Lower lobe of right lung (tissue), 2 donors: ENCODE measurements around the gene PER3. TPM values are rescaled to one million over a fixed set of nuclear protein-coding genes. Genes with fewer than 3 reads are reported as not detected.

Experiments used
- ATAC-seq, 2 donors: fragments of 200-7000 bp; cut with Tn5 transposase; one replicate each; pipeline ENCODE4 v1.9.1; 2020 to 2022; ENCODE audit warnings: mild to moderate bottlenecking in 2 of 2, moderate library complexity in 2 of 2
- DNase-seq: peaks from one replicate; pipeline ENCODE4 v3.0.0-alpha.2; 2020
- H3K27ac ChIP-seq: fragments of 200-600 bp; one replicate; pipeline ENCODE4 v1.8.0; 2022
- H3K27me3 ChIP-seq: fragments of 200-600 bp; one replicate; pipeline ENCODE4 v1.8.0; 2022; ENCODE audit warnings: low read depth
- H3K36me3 ChIP-seq: fragments of 200-600 bp; one replicate; pipeline ENCODE4 v1.8.0; 2022; ENCODE audit warnings: mild to moderate bottlenecking
- H3K4me1 ChIP-seq: fragments of 200-600 bp; one replicate; pipeline ENCODE4 v1.8.0; 2022
- H3K4me3 ChIP-seq: fragments of 200-600 bp; one replicate; pipeline ENCODE4 v1.8.0; 2022; ENCODE audit warnings: mild to moderate bottlenecking
- H3K9me3 ChIP-seq: fragments of 200-600 bp; one replicate; pipeline ENCODE4 v1.8.0; 2022
- CTCF ChIP-seq: fragments of 200-600 bp; IDR thresholded peaks from one replicate; pipeline ENCODE4 v1.8.0; 2022; ENCODE audit warnings: antibody characterized with exemption, mild to moderate bottlenecking
- intact Hi-C: fragments of 100-400 bp; cut with DNase I; formaldehyde crosslinking; loops from one replicate; pipeline ENCODE4 v1.11.0; 2022
- total RNA-seq: library from RNA; stranded (reverse); fragmentation: NEBNext Ultra II Directional; extraction: Animal tissue kit (Norgen Biotek cat#: 25700); gene quantifications from one replicate; pipeline ENCODE4 v1.2.1, GENCODE V29; 2021
- donor health status: DM: no; HTN: yes; CAD: no; lungs with severe emphysema.

PER3 gene
- total RNA-seq, 1 donor from 2014 or later: 35.6 TPM

- no peaks in the 10 kb centered on the region for H3K27me3 ChIP-seq
- no peak for DNase-seq
- H3K27ac ChIP-seq: no peak overlapping the region
- peaks cover 8% of the 10 kb centered on the region for H3K4me1 ChIP-seq
- H3K36me3 ChIP-seq: no peaks in the 10 kb centered on the region
- no peak overlapping the region for H3K4me3 ChIP-seq
- no peak for ATAC-seq
- intact Hi-C loops: no loop called here
- no peak for TF ChIP-seq CTCF
- H3K9me3 ChIP-seq: no peaks in the 10 kb centered on the region
Observed at GRCh38 chr1:7884757-7885156, 100.7 kb downstream of the PER3 start.

- no peaks in the 10 kb centered on the region for H3K36me3 ChIP-seq
- intact Hi-C loops: no loop called here
- H3K27me3 ChIP-seq: no peaks in the 10 kb centered on the region
- H3K27ac ChIP-seq: no peak overlapping the region
- H3K4me3 ChIP-seq: peak overlapping the region; percentile 17
- peak; percentile 89 for DNase-seq
- H3K9me3 ChIP-seq: no peaks in the 10 kb centered on the region
- peaks cover 8% of the 10 kb centered on the region for H3K4me1 ChIP-seq
- no peak for TF ChIP-seq CTCF
- ATAC-seq: peak; percentile 97 to 98
Observed at GRCh38 chr1:7885513-7886404, 101.7 kb downstream of the PER3 start.

GRCh38 chr1:7886405-7886745 lies 102.3 kb downstream of the PER3 start:
- DNase-seq (no peak), ATAC-seq (peak in 1 of 2 donors; percentile 53)
- no peak for TF ChIP-seq CTCF
- no peaks in the 10 kb centered on the region for H3K27me3 ChIP-seq
- H3K9me3 ChIP-seq: no peaks in the 10 kb centered on the region
- H3K4me3 ChIP-seq: peak overlapping the region; percentile 17
- intact Hi-C loops: no loop called here
- no peak overlapping the region for H3K27ac ChIP-seq
- H3K4me1 ChIP-seq: peaks cover 8% of the 10 kb centered on the region
- H3K36me3 ChIP-seq: no peaks in the 10 kb centered on the region

GRCh38 chr1:7888248-7889081 lies 104.4 kb downstream of the PER3 start:
- Histone ChIP-seq H3K27ac (no peak overlapping the region), H3K27me3 (no peaks in the 10 kb centered on the region), H3K4me3 (no peak overlapping the region), H3K9me3 (no peaks in the 10 kb centered on the region), H3K36me3 (no peaks in the 10 kb centered on the region), H3K4me1 (peaks cover 8% of the 10 kb centered on the region)
- DNase-seq (no peak), ATAC-seq (no peak)
- intact Hi-C loops: no loop called here
- no peak for TF ChIP-seq CTCF

- TF ChIP-seq CTCF: no peak
- Histone ChIP-seq H3K4me3 (no peak overlapping the region), H3K27ac (no peak overlapping the region), H3K9me3 (no peaks in the 10 kb centered on the region), H3K4me1 (peaks cover 8% of the 10 kb centered on the region), H3K36me3 (no peaks in the 10 kb centered on the region), H3K27me3 (no peaks in the 10 kb centered on the region)
- ATAC-seq (no peak), DNase-seq (no peak)
- intact Hi-C loops: no loop called here
Observed at GRCh38 chr1:7890853-7891252, 106.8 kb downstream of the PER3 start.
